ENCODE results near the gene BCL2.
"Not testable (repeated sequence)": the region's sequence is repeated elsewhere in the genome, so short reads cannot be mapped to it uniquely, and the experiment has no call there.

The BCL2 gene

DNA sequence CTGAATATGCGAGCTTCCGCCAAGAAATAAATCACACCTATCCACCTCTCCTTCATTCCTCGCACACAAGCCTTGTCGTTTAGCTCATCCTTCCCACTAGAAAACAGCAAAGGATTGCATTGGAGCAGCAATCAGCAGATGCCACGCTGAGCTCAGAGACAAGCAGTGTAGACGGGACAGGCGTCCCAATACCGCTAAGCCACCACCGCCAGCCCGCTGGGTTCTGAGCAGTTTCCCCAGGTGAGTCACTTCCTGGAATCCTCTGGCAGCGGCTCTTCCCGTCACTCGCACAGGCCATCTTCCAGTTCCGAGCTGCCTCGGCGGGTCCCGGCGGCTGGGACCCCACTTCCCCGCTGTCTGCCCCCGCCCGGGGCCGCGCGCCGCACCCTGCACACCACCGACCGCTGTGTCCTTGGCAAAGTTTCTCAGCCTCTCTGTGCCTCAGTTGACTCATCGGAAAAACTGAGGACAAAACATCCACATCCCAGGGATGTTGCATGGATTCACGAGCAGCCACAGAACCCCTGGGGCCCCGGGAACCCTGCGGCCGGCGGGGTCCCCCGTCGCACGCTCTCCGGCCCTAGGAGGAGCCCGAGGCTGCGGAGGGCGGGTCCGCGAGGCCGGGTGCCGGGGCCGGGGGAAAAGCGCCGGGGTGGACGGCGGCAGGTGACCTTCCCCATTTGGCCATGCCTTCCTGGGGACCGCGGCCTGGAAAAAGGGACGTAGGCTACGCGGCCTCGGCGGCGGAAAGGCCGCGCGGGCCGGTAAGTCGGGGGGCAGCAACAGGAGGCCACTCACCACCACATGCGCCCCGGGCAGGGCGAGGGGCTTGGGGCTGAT, 46.9 kb upstream of the BCL2 start:
- H3K4me2 ChIP-seq (ENCODE audit: insufficient read depth, low read length) = peak overlapping the region; percentile 83
- peaks cover 41% of the 10 kb centered on the region for H3K4me1 ChIP-seq (ENCODE audit: insufficient read depth, low read length)
- peak overlapping the region; percentile 74 for H3K27ac ChIP-seq (ENCODE audit: low read length)
- H3K27me3 ChIP-seq (ENCODE audit: insufficient read depth, low read length, poor library complexity) = no peaks in the 10 kb centered on the region
- peak overlapping the region; percentile 96 for H2AFZ ChIP-seq (ENCODE audit: low read depth, low read length)
- TF ChIP-seq, protein P1, sequence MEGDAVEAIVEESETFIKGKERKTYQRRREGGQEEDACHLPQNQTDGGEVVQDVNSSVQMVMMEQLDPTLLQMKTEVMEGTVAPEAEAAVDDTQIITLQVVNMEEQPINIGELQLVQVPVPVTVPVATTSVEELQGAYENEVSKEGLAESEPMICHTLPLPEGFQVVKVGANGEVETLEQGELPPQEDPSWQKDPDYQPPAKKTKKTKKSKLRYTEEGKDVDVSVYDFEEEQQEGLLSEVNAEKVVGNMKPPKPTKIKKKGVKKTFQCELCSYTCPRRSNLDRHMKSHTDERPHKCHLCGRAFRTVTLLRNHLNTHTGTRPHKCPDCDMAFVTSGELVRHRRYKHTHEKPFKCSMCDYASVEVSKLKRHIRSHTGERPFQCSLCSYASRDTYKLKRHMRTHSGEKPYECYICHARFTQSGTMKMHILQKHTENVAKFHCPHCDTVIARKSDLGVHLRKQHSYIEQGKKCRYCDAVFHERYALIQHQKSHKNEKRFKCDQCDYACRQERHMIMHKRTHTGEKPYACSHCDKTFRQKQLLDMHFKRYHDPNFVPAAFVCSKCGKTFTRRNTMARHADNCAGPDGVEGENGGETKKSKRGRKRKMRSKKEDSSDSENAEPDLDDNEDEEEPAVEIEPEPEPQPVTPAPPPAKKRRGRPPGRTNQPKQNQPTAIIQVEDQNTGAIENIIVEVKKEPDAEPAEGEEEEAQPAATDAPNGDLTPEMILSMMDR (IDR thresholded peaks at IDR 0.05; ENCODE audit: borderline replicate concordance, extremely low read depth, low read length, poor library complexity, severe bottlenecking) = no peak
- no peak for TF ChIP-seq EZH2 (IDR thresholded peaks at IDR 0.05; ENCODE audit: borderline replicate concordance, low read depth, low read length, severe bottlenecking)
- peaks cover 2% of the 10 kb centered on the region for H3K9me3 ChIP-seq (ENCODE audit: insufficient read depth, low read length, severe bottlenecking)
- peaks cover 28% of the 10 kb centered on the region for H3K79me2 ChIP-seq (ENCODE audit: insufficient read depth, low read length)
- H4K20me1 ChIP-seq (ENCODE audit: insufficient read depth, low read length) = peaks cover 10% of the 10 kb centered on the region
- DNase-seq (peak; percentile 73), ATAC-seq (ENCODE audit: insufficient read depth, low read depth) (peak; percentile 61)
- peak overlapping the region; percentile 87 for H3K9ac ChIP-seq (ENCODE audit: low read depth, low read length)
- peak overlapping the region; percentile 81 to 88 for H3K4me3 ChIP-seq (ENCODE audit: low read depth in 1 of 2, low read length in 2 of 2)
- peaks cover 14% of the 10 kb centered on the region for H3K36me3 ChIP-seq (ENCODE audit: insufficient read depth, low read length)

DNA sequence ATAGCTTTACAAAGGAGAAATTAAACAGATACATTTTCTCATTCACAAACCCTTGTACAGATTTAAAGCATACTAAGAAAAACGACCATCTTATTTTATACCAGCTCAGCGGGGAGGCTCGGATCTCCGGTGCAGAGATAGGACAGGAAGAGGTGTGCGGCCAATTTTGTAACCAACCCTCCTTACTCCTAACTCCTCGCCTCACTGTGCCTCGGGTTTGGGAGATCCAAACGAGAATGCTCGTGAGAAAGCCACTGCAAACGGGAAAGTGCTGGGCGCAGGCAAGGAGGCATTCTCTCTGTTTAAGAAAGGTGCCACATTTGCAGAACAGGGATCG, 46.3 kb upstream of the BCL2 start:
- TF ChIP-seq EZH2 (IDR thresholded peaks at IDR 0.05; ENCODE audit: borderline replicate concordance, low read depth, low read length, severe bottlenecking) = no peak
- TF ChIP-seq, protein P1 (IDR thresholded peaks at IDR 0.05; ENCODE audit: borderline replicate concordance, extremely low read depth, low read length, poor library complexity, severe bottlenecking) = no peak
- H3K79me2 ChIP-seq (ENCODE audit: insufficient read depth, low read length) = peaks cover 28% of the 10 kb centered on the region
- peak overlapping the region; percentile 74; the same call in 1 of the 2 replicates for H3K27ac ChIP-seq (ENCODE audit: low read length)
- no peaks in the 10 kb centered on the region for H3K27me3 ChIP-seq (ENCODE audit: insufficient read depth, low read length, poor library complexity)
- peaks cover 2% of the 10 kb centered on the region for H3K9me3 ChIP-seq (ENCODE audit: insufficient read depth, low read length, severe bottlenecking)
- H3K4me2 ChIP-seq (ENCODE audit: insufficient read depth, low read length) = peak overlapping the region; percentile 83
- H3K36me3 ChIP-seq (ENCODE audit: insufficient read depth, low read length) = peaks cover 18% of the 10 kb centered on the region
- H3K9ac ChIP-seq (ENCODE audit: low read depth, low read length) = peak overlapping the region; percentile 87
- no peak for DNase-seq
- no peak overlapping the region; the same call in 1 of the 2 replicates for H2AFZ ChIP-seq (ENCODE audit: low read depth, low read length)
- peak overlapping the region; percentile 81 to 88; a peak in 3 of 4 replicates for H3K4me3 ChIP-seq (ENCODE audit: low read depth in 1 of 2, low read length in 2 of 2)
- no peak for ATAC-seq (ENCODE audit: insufficient read depth, low read depth)
- peaks cover 41% of the 10 kb centered on the region for H3K4me1 ChIP-seq (ENCODE audit: insufficient read depth, low read length)
- peaks cover 10% of the 10 kb centered on the region for H4K20me1 ChIP-seq (ENCODE audit: insufficient read depth, low read length)

DNA sequence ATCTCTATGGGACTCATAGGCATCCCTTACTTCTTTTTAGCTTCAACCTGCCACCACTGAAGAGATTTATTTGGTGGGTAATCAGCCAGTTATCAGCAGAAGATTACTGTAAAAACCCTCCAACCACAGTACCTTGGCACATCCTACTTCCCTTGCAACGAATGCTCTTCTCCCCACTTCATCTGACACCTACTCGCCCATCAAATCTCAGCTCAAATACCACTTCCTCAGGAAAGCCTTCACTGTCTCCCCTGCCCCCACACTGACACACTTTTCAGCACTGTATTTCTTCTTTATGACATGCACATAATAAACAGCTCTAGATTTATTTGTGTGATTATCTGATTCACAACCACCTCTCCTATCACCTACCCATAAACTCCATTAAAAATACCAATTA, 44.4 kb upstream of the BCL2 start:
- TF ChIP-seq, protein P1 (IDR thresholded peaks at IDR 0.05; ENCODE audit: borderline replicate concordance, extremely low read depth, low read length, poor library complexity, severe bottlenecking) = no peak
- TF ChIP-seq EZH2 (IDR thresholded peaks at IDR 0.05; ENCODE audit: borderline replicate concordance, low read depth, low read length, severe bottlenecking) = no peak
- no peak overlapping the region for H3K4me3 ChIP-seq (ENCODE audit: low read depth in 1 of 2, low read length in 2 of 2)
- peaks cover 41% of the 10 kb centered on the region for H3K4me1 ChIP-seq (ENCODE audit: insufficient read depth, low read length)
- H3K27ac ChIP-seq (ENCODE audit: low read length) = no peak overlapping the region
- H3K9ac ChIP-seq (ENCODE audit: low read depth, low read length) = no peak overlapping the region
- peaks cover 28% of the 10 kb centered on the region for H3K79me2 ChIP-seq (ENCODE audit: insufficient read depth, low read length)
- no peak overlapping the region for H3K4me2 ChIP-seq (ENCODE audit: insufficient read depth, low read length)
- no peak overlapping the region for H2AFZ ChIP-seq (ENCODE audit: low read depth, low read length)
- ATAC-seq (ENCODE audit: insufficient read depth, low read depth) (no peak), DNase-seq (peak; percentile 61)
- peaks cover 29% of the 10 kb centered on the region for H3K36me3 ChIP-seq (ENCODE audit: insufficient read depth, low read length)
- H4K20me1 ChIP-seq (ENCODE audit: insufficient read depth, low read length) = peaks cover 10% of the 10 kb centered on the region
- H3K27me3 ChIP-seq (ENCODE audit: insufficient read depth, low read length, poor library complexity) = no peaks in the 10 kb centered on the region
- H3K9me3 ChIP-seq (ENCODE audit: insufficient read depth, low read length, severe bottlenecking) = no peaks in the 10 kb centered on the region

DNA sequence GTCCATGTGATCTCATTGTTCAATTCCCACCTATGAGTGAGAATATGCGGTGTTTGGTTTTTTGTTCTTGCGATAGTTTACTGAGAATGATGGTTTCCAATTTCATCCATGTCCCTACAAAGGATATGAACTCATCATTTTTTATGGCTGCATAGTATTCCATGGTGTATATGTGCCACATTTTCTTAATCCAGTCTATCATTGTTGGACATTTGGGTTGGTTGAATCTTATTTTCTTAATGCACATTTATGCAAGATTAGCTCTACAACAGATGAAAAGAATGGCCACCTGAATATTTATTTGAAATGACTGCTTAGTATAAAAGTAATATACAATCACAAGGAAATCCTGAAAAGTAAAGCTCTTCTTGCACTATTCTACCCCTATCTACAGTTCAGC, 43.9 kb upstream of the BCL2 start:
- not testable (repeated sequence) for H3K4me3 ChIP-seq (ENCODE audit: low read depth in 1 of 2, low read length in 2 of 2); H3K4me2 ChIP-seq (ENCODE audit: insufficient read depth, low read length); H3K27ac ChIP-seq (ENCODE audit: low read length); H3K9me3 ChIP-seq (ENCODE audit: insufficient read depth, low read length, severe bottlenecking); DNase-seq; H3K9ac ChIP-seq (ENCODE audit: low read depth, low read length); ATAC-seq (ENCODE audit: insufficient read depth, low read depth); H2AFZ ChIP-seq (ENCODE audit: low read depth, low read length); H3K27me3 ChIP-seq (ENCODE audit: insufficient read depth, low read length, poor library complexity)
- Histone ChIP-seq H3K36me3 (ENCODE audit: insufficient read depth, low read length) (peaks cover 32% of the 10 kb centered on the region), H3K4me1 (ENCODE audit: insufficient read depth, low read length) (peaks cover 36% of the 10 kb centered on the region), H4K20me1 (ENCODE audit: insufficient read depth, low read length) (peaks cover 10% of the 10 kb centered on the region), H3K79me2 (ENCODE audit: insufficient read depth, low read length) (peaks cover 26% of the 10 kb centered on the region)
